HG02798 (cell line): Measurements from ENCODE around the gene ZC3H7B.
"Not testable (repeated sequence)": the region's sequence is repeated elsewhere in the genome, so short reads cannot be mapped to it uniquely, and the experiment has no call there.

Experiments
- ATAC-seq: cut with Tn5 transposase; IDR thresholded peaks from one replicate; pipeline ENCODE4 v1.9.1; 2021; ENCODE audit warnings: mild to moderate bottlenecking; ENCODE audit not compliant: unreplicated experiment, poor library complexity

Gene ZC3H7B

GRCh38 chr22:41367680-41368542 is 66.6 kb downstream of the ZC3H7B start:
- ATAC-seq, result no peak

GRCh38 chr22:41368543-41369423 is 67.5 kb downstream of the ZC3H7B start:
- no peak for ATAC-seq

GRCh38 chr22:41369424-41369745 is 68.1 kb downstream of the ZC3H7B start:
- no peak for ATAC-seq

- ATAC-seq, result no peak
These were observed 68.5 kb downstream of the ZC3H7B start for GRCh38 chr22:41369837-41370236.

GRCh38 chr22:41377846-41378245 is 76.5 kb downstream of the ZC3H7B start:
- no peak for ATAC-seq

GRCh38 chr22:41380993-41381328 is 79.6 kb downstream of the ZC3H7B start:
- ATAC-seq, result peak; percentile 11

GRCh38 chr22:41381329-41382097 is 80.2 kb downstream of the ZC3H7B start, which contains the start of gene TEF:
Gene TEF, plus strand, starts transcription at chr22:41381942. Its CDS starts 103 bp downstream, at chr22:41382045.
- peak; percentile 89 for ATAC-seq

- peak; percentile 33 for ATAC-seq
These were observed 80.8 kb downstream of the ZC3H7B start for GRCh38 chr22:41382098-41382578.

- ATAC-seq, result no peak
These were observed 81.3 kb downstream of the ZC3H7B start for GRCh38 chr22:41382610-41383009.

- ATAC-seq, result no peak
These were observed 81.8 kb downstream of the ZC3H7B start for GRCh38 chr22:41383085-41383484.

- no peak for ATAC-seq
These were observed 82.8 kb downstream of the ZC3H7B start for GRCh38 chr22:41384128-41384527.

GRCh38 chr22:41387341-41387740 is 86.0 kb downstream of the ZC3H7B start:
- no peak for ATAC-seq

- no peak for ATAC-seq
These were observed 92.7 kb downstream of the ZC3H7B start for GRCh38 chr22:41394012-41394356.

GRCh38 chr22:41395531-41396240 is 94.4 kb downstream of the ZC3H7B start:
- no peak for ATAC-seq

GRCh38 chr22:41397143-41397811 is 96.0 kb downstream of the ZC3H7B start:
- ATAC-seq, result no peak

- no peak for ATAC-seq
These were observed 97.6 kb downstream of the ZC3H7B start for GRCh38 chr22:41398921-41399320.

GRCh38 chr22:41401781-41402648 is 100.7 kb downstream of the ZC3H7B start:
- no peak for ATAC-seq

GRCh38 chr22:41402851-41403250 is 101.5 kb downstream of the ZC3H7B start:
- not testable (repeated sequence) for ATAC-seq
